ENCODE results near the gene NUP88. TPM values are rescaled to one million over a fixed set of nuclear protein-coding genes. Genes with fewer than 3 reads are reported as not detected.

NUP88 gene
- polyA plus RNA-seq, 1 donor from 2014 or later, result 86.5 TPM

DNA sequence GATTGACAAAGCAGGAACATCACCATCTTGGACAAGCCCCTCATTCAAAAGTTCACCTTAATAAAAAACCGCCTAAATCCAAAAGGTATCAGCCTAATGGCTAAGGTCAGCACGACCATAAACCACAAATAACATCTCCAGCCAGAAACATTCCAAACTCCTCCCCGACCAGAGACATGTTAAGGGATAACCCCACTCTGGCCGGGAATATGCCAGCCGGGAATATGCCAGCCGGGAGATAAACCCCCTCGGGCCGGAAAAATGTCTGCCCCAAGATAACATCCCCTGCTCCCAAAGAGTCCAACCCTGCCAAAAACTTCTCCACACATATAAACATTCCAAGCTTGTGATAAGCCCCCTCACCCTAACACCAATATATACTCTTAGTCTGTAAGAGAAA is 48.0 kb upstream of the NUP88 start (continued):
- TF ChIP-seq MXI1 (conservative IDR thresholded peaks at IDR 0.05; ENCODE audit: poor library complexity, severe bottlenecking) (no peak), RAD21 (conservative IDR thresholded peaks at IDR 0.05) (no peak)

DNA sequence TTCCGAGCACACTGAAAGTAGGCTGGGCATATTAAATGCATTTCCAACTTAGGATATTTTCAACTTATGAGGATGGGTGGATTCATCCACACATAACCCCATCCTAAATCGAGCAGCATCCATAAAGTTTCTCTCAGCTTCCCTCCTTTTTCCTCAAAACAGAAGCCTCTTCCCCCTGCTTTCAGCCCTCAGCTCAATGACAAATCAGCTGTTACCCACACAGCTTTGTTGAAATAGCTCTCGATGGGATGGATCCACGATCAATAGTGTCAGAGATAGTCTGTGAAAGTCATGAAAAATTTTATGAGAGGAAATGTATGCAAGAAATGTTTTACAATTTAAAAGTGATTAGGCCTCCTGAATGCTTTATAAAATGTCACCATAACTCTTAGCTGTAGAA is 46.8 kb upstream of the NUP88 start:
- peak overlapping the region; percentile 97 for H3K4me3 ChIP-seq (ENCODE audit: low read length)
- H3F3A ChIP-seq (ENCODE audit: insufficient read depth, low read length, poor library complexity, severe bottlenecking), result peaks cover 5% of the 10 kb centered on the region
- H3K9me3 ChIP-seq (ENCODE audit: low read length), result no peaks in the 10 kb centered on the region
- H3K9me2 ChIP-seq (ENCODE audit: insufficient read depth, low read length), result no peaks in the 10 kb centered on the region
- TF ChIP-seq EP300 (conservative IDR thresholded peaks at IDR 0.05; ENCODE audit: poor library complexity, severe bottlenecking) (no peak), MXI1 (conservative IDR thresholded peaks at IDR 0.05; ENCODE audit: poor library complexity, severe bottlenecking) (no peak), RAD21 (conservative IDR thresholded peaks at IDR 0.05) (no peak), TAF1 (IDR thresholded peaks at IDR 0.05; ENCODE audit: low read depth) (no peak), POLR2AphosphoS5 (IDR thresholded peaks at IDR 0.05) (no peak), EZH2 (IDR thresholded peaks at IDR 0.05; ENCODE audit: borderline replicate concordance, insufficient read depth, low read length, poor library complexity, severe bottlenecking) (no peak), CTCF (IDR thresholded peaks at IDR 0.05; ENCODE audit: poor library complexity, severe bottlenecking) (no peak), SMC3 (conservative IDR thresholded peaks at IDR 0.05; ENCODE audit: poor library complexity) (no peak)
- TF ChIP-seq, protein P1, sequence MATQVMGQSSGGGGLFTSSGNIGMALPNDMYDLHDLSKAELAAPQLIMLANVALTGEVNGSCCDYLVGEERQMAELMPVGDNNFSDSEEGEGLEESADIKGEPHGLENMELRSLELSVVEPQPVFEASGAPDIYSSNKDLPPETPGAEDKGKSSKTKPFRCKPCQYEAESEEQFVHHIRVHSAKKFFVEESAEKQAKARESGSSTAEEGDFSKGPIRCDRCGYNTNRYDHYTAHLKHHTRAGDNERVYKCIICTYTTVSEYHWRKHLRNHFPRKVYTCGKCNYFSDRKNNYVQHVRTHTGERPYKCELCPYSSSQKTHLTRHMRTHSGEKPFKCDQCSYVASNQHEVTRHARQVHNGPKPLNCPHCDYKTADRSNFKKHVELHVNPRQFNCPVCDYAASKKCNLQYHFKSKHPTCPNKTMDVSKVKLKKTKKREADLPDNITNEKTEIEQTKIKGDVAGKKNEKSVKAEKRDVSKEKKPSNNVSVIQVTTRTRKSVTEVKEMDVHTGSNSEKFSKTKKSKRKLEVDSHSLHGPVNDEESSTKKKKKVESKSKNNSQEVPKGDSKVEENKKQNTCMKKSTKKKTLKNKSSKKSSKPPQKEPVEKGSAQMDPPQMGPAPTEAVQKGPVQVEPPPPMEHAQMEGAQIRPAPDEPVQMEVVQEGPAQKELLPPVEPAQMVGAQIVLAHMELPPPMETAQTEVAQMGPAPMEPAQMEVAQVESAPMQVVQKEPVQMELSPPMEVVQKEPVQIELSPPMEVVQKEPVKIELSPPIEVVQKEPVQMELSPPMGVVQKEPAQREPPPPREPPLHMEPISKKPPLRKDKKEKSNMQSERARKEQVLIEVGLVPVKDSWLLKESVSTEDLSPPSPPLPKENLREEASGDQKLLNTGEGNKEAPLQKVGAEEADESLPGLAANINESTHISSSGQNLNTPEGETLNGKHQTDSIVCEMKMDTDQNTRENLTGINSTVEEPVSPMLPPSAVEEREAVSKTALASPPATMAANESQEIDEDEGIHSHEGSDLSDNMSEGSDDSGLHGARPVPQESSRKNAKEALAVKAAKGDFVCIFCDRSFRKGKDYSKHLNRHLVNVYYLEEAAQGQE (IDR thresholded peaks at IDR 0.05; ENCODE audit: borderline replicate concordance), result no peak
- H4K20me1 ChIP-seq (ENCODE audit: insufficient read depth), result no peaks in the 10 kb centered on the region
- H3K36me3 ChIP-seq (ENCODE audit: insufficient read depth, low read length), result no peaks in the 10 kb centered on the region
- H3K79me2 ChIP-seq (replicated peaks; ENCODE audit: insufficient read depth, low read length), result peaks cover 42% of the 10 kb centered on the region
- no peak overlapping the region for H3K27ac ChIP-seq (ENCODE audit: low read length)
- H3K27me3 ChIP-seq (ENCODE audit: insufficient read depth, low read depth, low read length), result no peaks in the 10 kb centered on the region
- no peak overlapping the region for H2AFZ ChIP-seq (ENCODE audit: low read depth, low read length)
- no peak overlapping the region for H3K9ac ChIP-seq (ENCODE audit: low read length)
- peak overlapping the region; percentile 18 for H3K4me2 ChIP-seq (ENCODE audit: low read length)

DNA sequence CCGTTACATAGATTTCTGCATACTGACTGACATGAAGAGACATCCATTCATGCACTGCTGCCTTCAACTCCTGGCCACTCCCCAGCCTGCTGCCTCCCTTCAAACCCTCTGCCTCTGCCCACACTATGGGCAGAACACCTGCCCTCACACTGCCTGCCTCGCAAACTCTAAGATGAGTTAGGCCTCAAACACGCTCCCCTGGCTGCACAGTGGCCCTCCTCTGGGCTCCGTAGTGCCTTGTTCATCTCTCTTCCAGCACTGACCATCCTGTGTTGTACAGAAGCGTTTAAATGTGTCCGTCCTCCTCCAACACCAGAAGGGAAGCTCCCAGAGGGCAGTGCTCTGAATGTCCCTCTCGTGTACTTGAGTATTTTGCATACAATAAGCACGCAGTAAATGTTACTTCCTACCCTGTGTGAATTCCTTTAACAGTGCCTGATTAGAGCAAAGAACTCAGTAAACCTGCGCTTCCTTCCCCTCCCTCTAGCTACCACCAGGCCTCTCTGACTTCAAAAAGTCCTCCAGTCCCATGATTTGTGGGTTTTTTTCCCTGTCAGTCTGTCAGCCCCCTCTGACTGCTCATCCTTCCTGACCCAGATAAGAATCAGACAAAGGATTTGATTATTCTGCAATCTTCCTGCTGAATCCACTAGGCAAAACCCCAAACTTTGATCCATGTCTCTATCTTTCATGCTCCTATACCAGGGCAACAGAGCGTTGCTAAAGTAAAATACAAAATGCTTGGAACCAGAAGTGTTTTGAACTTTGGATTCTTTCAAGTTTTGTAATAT is 45.5 kb upstream of the NUP88 start:
- no peaks in the 10 kb centered on the region for H3K9me3 ChIP-seq (ENCODE audit: low read length)
- no peaks in the 10 kb centered on the region for H3K27me3 ChIP-seq (ENCODE audit: insufficient read depth, low read depth, low read length)
- H4K20me1 ChIP-seq (ENCODE audit: insufficient read depth), result no peaks in the 10 kb centered on the region
- no peak overlapping the region for H3K9ac ChIP-seq (ENCODE audit: low read length)
- no peaks in the 10 kb centered on the region for H3K9me2 ChIP-seq (ENCODE audit: insufficient read depth, low read length)
- H2AFZ ChIP-seq (ENCODE audit: low read depth, low read length), result no peak overlapping the region
- no peak for TF ChIP-seq EP300 (conservative IDR thresholded peaks at IDR 0.05; ENCODE audit: poor library complexity, severe bottlenecking)
- TF ChIP-seq CTCF (IDR thresholded peaks at IDR 0.05; ENCODE audit: poor library complexity, severe bottlenecking), result no peak
- no peak for TF ChIP-seq MXI1 (conservative IDR thresholded peaks at IDR 0.05; ENCODE audit: poor library complexity, severe bottlenecking)
- no peak for TF ChIP-seq POLR2AphosphoS5 (IDR thresholded peaks at IDR 0.05)
- TF ChIP-seq, protein P1 (IDR thresholded peaks at IDR 0.05; ENCODE audit: borderline replicate concordance), result no peak
- no peak for TF ChIP-seq RAD21 (conservative IDR thresholded peaks at IDR 0.05)
- no peak for TF ChIP-seq TAF1 (IDR thresholded peaks at IDR 0.05; ENCODE audit: low read depth)
- TF ChIP-seq SMC3 (conservative IDR thresholded peaks at IDR 0.05; ENCODE audit: poor library complexity), result no peak
- TF ChIP-seq EZH2 (IDR thresholded peaks at IDR 0.05; ENCODE audit: borderline replicate concordance, insufficient read depth, low read length, poor library complexity, severe bottlenecking), result no peak
- peaks cover 5% of the 10 kb centered on the region for H3F3A ChIP-seq (ENCODE audit: insufficient read depth, low read length, poor library complexity, severe bottlenecking)
- H3K36me3 ChIP-seq (ENCODE audit: insufficient read depth, low read length), result no peaks in the 10 kb centered on the region
- H3K27ac ChIP-seq (ENCODE audit: low read length), result no peak overlapping the region
- H3K4me2 ChIP-seq (ENCODE audit: low read length), result no peak overlapping the region
- peaks cover 42% of the 10 kb centered on the region for H3K79me2 ChIP-seq (replicated peaks; ENCODE audit: insufficient read depth, low read length)
- no peak overlapping the region for H3K4me3 ChIP-seq (ENCODE audit: low read length)
